H1 (cell line): ENCODE results near the gene SLPI. TPM values are rescaled to one million over a fixed set of nuclear protein-coding genes. Genes with fewer than 3 reads are reported as not detected.

Source experiments
- CTCF ChIA-PET: fragments of 300-600 bp; sonication (Branson Sonifier 250); formaldehyde crosslinking; loops from one replicate; lab custom pipeline; 2021; ENCODE audit not compliant: partially characterized antibody; lab: Charles Lee
- POLR2A ChIA-PET: fragments of 300-600 bp; sonication (Branson Sonifier 250); formaldehyde crosslinking; loops from one replicate; lab custom pipeline; 2021; ENCODE audit warnings: inconsistent platforms; ENCODE audit not compliant: partially characterized antibody; lab: Charles Lee
- DNase-seq, 2 experiments: peaks; one replicate each; pipeline versions ENCODE4 v3.0.0 to v3.0.0-alpha.2; 2010 to 2022; ENCODE audit warnings: low spot score in 2 of 2, low read depth in 1 of 2, mixed read lengths in 1 of 2
- FAIRE-seq: peaks from 2 replicates; lab custom pipeline; 2011; peaks lifted over from hg19 to GRCh38; lab: Jason Lieb, UNC
- H2AFZ ChIP-seq: 2 replicates; pipeline ENCODE4 v1.8.1; 2012; ENCODE audit warnings: low read length, inconsistent platforms
- H2AK5ac ChIP-seq: 2 replicates; pipeline ENCODE4 v1.6.1; 2013; ENCODE audit warnings: low read depth, low read length
- H2BK120ac ChIP-seq: replicated peaks from 2 replicates; pipeline ENCODE3; 2013; ENCODE audit warnings: low read depth, low read length, inconsistent platforms
- H2BK12ac ChIP-seq: 2 replicates; pipeline ENCODE4 v1.6.1; 2013; ENCODE audit warnings: low read depth, low read length
- H2BK15ac ChIP-seq: 2 replicates; pipeline ENCODE4 v1.6.1; 2013; ENCODE audit warnings: low read length
- H2BK20ac ChIP-seq: 2 replicates; pipeline ENCODE4 v1.6.1; 2013; ENCODE audit warnings: low read length
- H2BK5ac ChIP-seq: 2 replicates; pipeline ENCODE4 v1.6.1; 2013; ENCODE audit warnings: low read depth, low read length
- H3K14ac ChIP-seq: 2 replicates; pipeline ENCODE4 v1.6.1; 2013; ENCODE audit warnings: inconsistent platforms; ENCODE audit not compliant: insufficient read length
- H3K18ac ChIP-seq: 2 replicates; pipeline ENCODE4 v1.6.1; 2013; ENCODE audit warnings: low read length; ENCODE audit errors: extremely low read depth
- H3K23ac ChIP-seq: 2 replicates; pipeline ENCODE4 v1.6.1; 2013; ENCODE audit warnings: inconsistent platforms; ENCODE audit not compliant: insufficient read length
- H3K23me2 ChIP-seq: 2 replicates; pipeline ENCODE4 v1.6.1; 2013; ENCODE audit warnings: low read depth, low read length
- H3K27ac ChIP-seq: 2 replicates; pipeline ENCODE4 v1.6.1; 2011; ENCODE audit warnings: low read depth, low read length, inconsistent platforms
- H3K27me3 ChIP-seq, 4 experiments: replicated peaks in 1 of 4; 1 replicate in 1 of 4; 2 replicates in 3 of 4; pipeline versions ENCODE4 v1.6.1 to v1.8.1; 2011 to 2013; ENCODE audit warnings: low read length in 3 of 4, mild to moderate bottlenecking in 3 of 4, inconsistent platforms in 2 of 4, mixed read lengths in 2 of 4, moderate library complexity in 1 of 4; ENCODE audit not compliant: control insufficient read depth in 3 of 4, insufficient read depth in 3 of 4; ENCODE audit errors: extremely low read depth in 1 of 4
- H3K36me3 ChIP-seq, 4 experiments: 2 replicates each; pipeline versions ENCODE4 v1.6.1 to v1.8.1; 2011 to 2013; ENCODE audit warnings: mild to moderate bottlenecking in 4 of 4, low read length in 3 of 4, moderate library complexity in 2 of 4, control low read depth in 1 of 4, inconsistent platforms in 1 of 4; ENCODE audit not compliant: insufficient read depth in 4 of 4, control insufficient read depth in 2 of 4
- H3K4ac ChIP-seq: replicated peaks from 2 replicates; pipeline ENCODE3; 2013; ENCODE audit warnings: low read length, low read depth, mixed read lengths, inconsistent platforms; ENCODE audit not compliant: insufficient read length
- H3K4me1 ChIP-seq, 4 experiments: replicated peaks in 1 of 4; 1 replicate in 1 of 4; 2 replicates in 3 of 4; pipeline versions ENCODE4 v1.6.1 to v1.8.1; 2011 to 2013; ENCODE audit warnings: low read length in 3 of 4, inconsistent platforms in 2 of 4, mixed read lengths in 1 of 4; ENCODE audit not compliant: insufficient read depth in 4 of 4, control insufficient read depth in 3 of 4
- H3K4me2 ChIP-seq, 2 experiments: 2 replicates each; pipeline versions ENCODE4 v1.6.1 to v1.8.1; 2011 to 2013; ENCODE audit warnings: low read depth in 2 of 2, low read length in 2 of 2, control low read depth in 1 of 2, inconsistent platforms in 1 of 2, mild to moderate bottlenecking in 1 of 2; ENCODE audit not compliant: insufficient read depth in 1 of 2
- H3K4me3 ChIP-seq, 4 experiments: fragments of 200-600, 300-600 bp in 1 of 4; sonication (generic), shearing (Covaris generic), sonication (Bioruptor Twin) in 1 of 4; 2 replicates each; pipeline versions ENCODE4 v1.5.1 to v1.8.1; 2011 to 2016; ENCODE audit warnings: low read length in 4 of 4, low read depth in 3 of 4, control low read depth in 2 of 4, inconsistent platforms in 2 of 4, mild to moderate bottlenecking in 2 of 4, mixed read lengths in 1 of 4, moderate library complexity in 1 of 4; ENCODE audit not compliant: insufficient read depth in 2 of 4; ENCODE audit errors: extremely low read depth in 1 of 4
- H3K56ac ChIP-seq: replicated peaks from 2 replicates; pipeline ENCODE3; 2013; ENCODE audit warnings: low read depth, mild to moderate bottlenecking, mixed read lengths, low read length, inconsistent platforms; ENCODE audit not compliant: insufficient read length
- H3K79me1 ChIP-seq: 2 replicates; pipeline ENCODE4 v1.6.1; 2013; ENCODE audit warnings: low read depth, low read length, control low read depth
- H3K79me2 ChIP-seq, 2 experiments: 2 replicates each; pipeline versions ENCODE4 v1.6.1 to v1.8.1; 2012 to 2013; ENCODE audit warnings: low read length in 2 of 2, mild to moderate bottlenecking in 2 of 2, inconsistent platforms in 1 of 2; ENCODE audit not compliant: insufficient read depth in 2 of 2, control insufficient read depth in 1 of 2
- H3K9ac ChIP-seq, 4 experiments: replicated peaks in 1 of 4; 1 replicate in 1 of 4; 2 replicates in 3 of 4; pipeline versions ENCODE4 v1.6.1 to v1.8.1; 2011 to 2013; ENCODE audit warnings: low read depth in 3 of 4, low read length in 3 of 4, control low read depth in 2 of 4, mild to moderate bottlenecking in 2 of 4, moderate library complexity in 2 of 4, inconsistent platforms in 1 of 4; ENCODE audit errors: extremely low read depth in 1 of 4
- H3K9me3 ChIP-seq, 2 experiments: 2 replicates each; pipeline versions ENCODE4 v1.6.1 to v1.8.1; 2012 to 2013; ENCODE audit warnings: mild to moderate bottlenecking in 2 of 2, moderate library complexity in 2 of 2, control low read depth in 1 of 2, inconsistent platforms in 1 of 2, low read depth in 1 of 2, low read length in 1 of 2, mixed read lengths in 1 of 2; ENCODE audit not compliant: insufficient read depth in 2 of 2
- H4K20me1 ChIP-seq, 2 experiments: replicated peaks in 1 of 2; 2 replicates each; pipeline versions ENCODE3 to v1.8.1; 2011 to 2013; ENCODE audit warnings: inconsistent platforms in 2 of 2, low read length in 2 of 2, mild to moderate bottlenecking in 1 of 2; ENCODE audit not compliant: insufficient read depth in 2 of 2, control insufficient read depth in 1 of 2
- H4K5ac ChIP-seq: 2 replicates; pipeline ENCODE4 v1.6.1; 2013; ENCODE audit warnings: low read length, low read depth, mixed read lengths, inconsistent platforms; ENCODE audit not compliant: insufficient read length
- H4K8ac ChIP-seq: 2 replicates; pipeline ENCODE4 v1.8.0; 2013; ENCODE audit warnings: mild to moderate bottlenecking, moderate library complexity, low read length, inconsistent platforms; ENCODE audit not compliant: insufficient read depth; ENCODE audit errors: extremely low read depth
- H4K91ac ChIP-seq: replicated peaks from 2 replicates; pipeline ENCODE3; 2013; ENCODE audit warnings: low read length, mixed read lengths, inconsistent platforms; ENCODE audit not compliant: insufficient read length
- BRCA1 ChIP-seq: IDR thresholded peaks from 2 replicates; pipeline ENCODE4 v1.6.1; 2012; ENCODE audit warnings: low read depth, low read length, improper control_type of control experiment
- CBX8 ChIP-seq: fragments of 300-800, 300-1000 bp; sonication (generic); IDR thresholded peaks from 2 replicates; pipeline ENCODE4 v1.7.1; 2016; ENCODE audit warnings: low read depth, low read length, borderline replicate concordance
- RFX5 ChIP-seq: IDR thresholded peaks from 2 replicates; pipeline ENCODE4 v1.6.1; 2011; ENCODE audit warnings: low read depth, low read length, improper control_type of control experiment, borderline replicate concordance
- RNF2 ChIP-seq: fragments of 200-900, 300-1000 bp; sonication (generic); IDR thresholded peaks from 2 replicates; pipeline ENCODE4 v1.7.1; 2016; ENCODE audit warnings: borderline replicate concordance, low read depth, mild to moderate bottlenecking, antibody characterized with exemption, low read length; ENCODE audit not compliant: poor library complexity, severe bottlenecking; ENCODE audit errors: missing control alignments
- WGBS, 2 experiments: shearing (Covaris generic) in 1 of 2; methylation state at CpG; one replicate each; pipeline versions ENCODE4 v1.1.6 to v1.1.7; 2013 to 2015; ENCODE audit warnings: low lambda C conversion rate in 2 of 2, mixed read lengths in 2 of 2, inconsistent platforms in 1 of 2, low coverage in 1 of 2, missing lambda C conversion rate in 1 of 2; ENCODE audit not compliant: insufficient replicate concordance in 2 of 2, insufficient coverage in 1 of 2, insufficient read length in 1 of 2; ENCODE audit errors: extremely low coverage in 1 of 2, missing lambda C conversion rate in 1 of 2; 5-methylcytosine and 5-hydroxymethylcytosine counted together
- polyA plus RNA-seq, 7 experiments: library from polyadenylated mRNA; depleted of rRNA in 3 of 7; stranded (reverse) in 5 of 7; unstranded in 2 of 7; fragments of >200 nt in 5 of 7; fragments of 200-250 nt in 2 of 7; gene quantifications; 1 replicate in 5 of 7; 2 replicates in 1 of 7; 4 replicates in 1 of 7; pipeline versions ENCODE4 v1.2.1 to v1.2.3, GENCODE V29; 2011 to 2013; ENCODE audit warnings: missing spikeins in 2 of 7, mixed read lengths in 2 of 7
- total RNA-seq: library from RNA; stranded (reverse); fragmentation: NEBNext Ultra II Directional; extraction: Animal tissue kit (Norgen Biotek cat#: 25700); gene quantifications from 2 replicates; pipeline ENCODE4 v1.2.1, GENCODE V29; 2021

The SLPI gene
- total and polyA plus RNA-seq, 2 of the 8 experiments (the other 6 are each of a cell fraction or from before 2014, with no cell fraction given): not detected

DNA sequence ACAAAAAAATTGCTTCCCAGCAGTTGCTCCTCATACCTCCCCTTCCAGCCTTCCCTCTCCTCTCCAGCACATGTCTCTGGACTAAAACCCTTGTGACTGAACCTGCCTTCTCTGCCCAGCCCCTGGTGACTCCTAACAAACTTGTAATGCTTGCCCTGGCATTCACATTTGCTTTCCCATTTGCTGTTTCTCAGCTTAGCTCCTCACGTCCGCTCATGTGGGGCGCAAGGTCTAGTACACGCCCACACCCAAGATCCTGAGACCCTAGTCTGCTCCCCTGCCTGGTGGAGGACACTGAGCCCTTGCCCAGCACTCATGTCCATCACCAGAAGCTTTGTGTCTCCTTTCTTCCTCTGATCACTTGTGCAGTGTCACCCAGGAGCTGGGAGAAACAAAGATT is 34.0 kb upstream of the SLPI start:
- Histone ChIP-seq H4K8ac (no peak overlapping the region), H3K4me3 (no peak overlapping the region), H3K4me1 (peaks cover 0 to 1% (median 0%) of the 10 kb centered on the region in 4 experiments; a peak in 3 of 7 replicates), H4K91ac (no peak overlapping the region), H3K79me2 (no peaks in the 10 kb centered on the region), H3K56ac (no peak overlapping the region), H3K79me1 (no peaks in the 10 kb centered on the region), H2BK120ac (no peak overlapping the region), H3K4me2 (no peak overlapping the region), H2AFZ (no peak overlapping the region), H3K9ac (no peak overlapping the region), H2AK5ac (no peak overlapping the region), H3K18ac (no peak overlapping the region), H2BK5ac (no peak overlapping the region), H3K9me3 (no peaks in the 10 kb centered on the region), H3K4ac (no peak overlapping the region), H2BK20ac (no peak overlapping the region), H4K20me1 (no peaks in the 10 kb centered on the region), H4K5ac (no peak overlapping the region), H3K14ac (no peak overlapping the region), H3K27ac (no peak overlapping the region), H3K23me2 (peaks cover 4% of the 10 kb centered on the region; the same call in 1 of the 2 replicates), H3K27me3 (peaks cover 0 to 15% (median 8%) of the 10 kb centered on the region in 4 experiments; a peak in 5 of 7 replicates), H3K36me3 (no peaks in the 10 kb centered on the region), H2BK12ac (no peak overlapping the region), H2BK15ac (no peak overlapping the region), H3K23ac (no peak overlapping the region)
- DNase-seq: no peak
- no peak for FAIRE-seq
- ChIA-PET CTCF (interaction anchor here (0.7 to 6.2 kb wide), 6 partner anchors 9 to 483 kb away, joined by 3 to 28 read pairs (median 4); no protein-coding TSS in a partner anchor), POLR2A (no interaction called here)
- WGBS, 2 experiments: 88% methylated on average over 4 of the region's 4 CpGs; no CpG with 5 or more reads in 1 of the 2 experiments
- TF ChIP-seq BRCA1 (no peak), RFX5 (no peak), RNF2 (no peak), CBX8 (no peak)
